HS-5 (cell line): Measurements from ENCODE around the gene CAPG.
A peak's percentile ranks its signal among the peaks of the same experiment; 100 is the strongest.

Experiments used
- DNase-seq: peaks from one replicate; pipeline ENCODE4 v3.0.0-alpha.2; 2012; ENCODE audit warnings: low read depth

Gene CAPG

DNA sequence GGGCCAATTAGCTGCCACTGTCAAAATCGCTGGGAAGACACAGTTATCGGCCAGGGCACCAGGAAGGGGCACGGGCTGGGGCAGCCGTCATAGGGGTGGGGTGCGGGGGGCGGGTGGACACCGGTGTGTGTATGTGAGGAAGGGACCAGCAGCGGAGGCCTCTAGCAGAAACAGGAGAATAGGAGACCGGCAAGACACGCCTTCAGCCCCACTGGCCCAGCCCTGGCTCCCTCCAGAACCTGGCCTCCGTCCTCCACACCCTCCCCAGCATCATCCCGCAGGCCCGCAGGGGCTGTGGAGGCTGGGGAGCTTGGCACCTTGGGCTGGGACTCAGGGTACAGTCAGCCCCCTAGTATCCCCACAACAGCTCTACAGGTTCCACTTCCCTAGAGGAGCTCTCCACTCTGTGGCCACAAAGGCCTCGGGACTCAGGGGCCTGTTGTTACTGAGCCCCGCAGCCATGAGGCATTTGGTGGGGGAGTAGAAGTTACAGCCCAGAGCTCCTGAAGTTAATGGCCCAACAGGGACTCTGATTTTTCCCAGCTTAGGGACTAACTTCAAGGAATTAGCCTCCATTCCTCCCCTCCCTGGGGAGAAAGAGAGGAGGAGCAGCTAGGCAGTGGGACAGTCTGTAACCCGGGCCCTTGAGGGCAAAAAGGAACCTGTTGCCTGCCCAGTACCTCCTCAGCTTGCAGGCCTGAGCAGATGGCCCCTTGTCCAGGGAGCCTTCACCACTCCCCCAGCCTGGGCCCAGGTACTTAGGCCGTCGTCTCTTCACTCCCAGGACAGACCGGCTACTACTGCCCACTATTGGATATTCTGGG lies 28.2 kb upstream of the CAPG start:
- no peak for DNase-seq

DNA sequence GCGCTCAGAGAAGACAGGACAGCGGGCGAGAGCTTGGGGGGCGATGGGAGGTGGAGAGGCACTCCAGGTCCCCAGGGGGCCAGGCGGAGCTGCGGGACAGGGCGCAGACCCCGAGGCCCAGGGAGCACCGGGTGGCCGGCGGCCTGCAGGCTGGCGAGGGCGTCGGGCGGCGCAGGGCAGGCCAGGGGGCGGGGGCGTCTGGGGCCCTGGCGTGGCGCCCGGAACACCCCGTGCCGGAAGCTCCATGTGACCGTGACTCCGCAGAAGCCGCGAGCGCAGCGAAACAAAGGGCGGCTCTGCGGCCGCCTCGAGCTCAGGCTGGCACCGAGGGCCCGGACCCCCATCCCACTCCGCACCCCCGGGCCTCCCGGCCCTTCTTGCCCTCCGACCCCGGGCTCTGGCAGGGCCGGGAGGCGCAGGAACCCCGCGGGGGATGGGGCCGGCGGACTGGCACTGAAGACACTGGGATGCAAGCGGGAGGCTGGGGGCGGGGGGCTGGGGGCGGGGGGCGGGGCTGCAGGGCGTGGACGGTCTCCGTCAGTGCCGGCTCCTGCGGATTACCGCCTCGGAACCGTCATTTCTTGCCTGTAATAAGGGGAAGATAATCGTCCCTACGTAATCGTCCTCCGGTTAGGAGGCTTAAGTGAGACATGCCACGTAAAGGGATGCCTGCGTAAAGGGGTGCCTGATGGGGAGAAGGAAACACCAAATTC lies 27.5 kb upstream of the CAPG start:
- no peak for DNase-seq

DNA sequence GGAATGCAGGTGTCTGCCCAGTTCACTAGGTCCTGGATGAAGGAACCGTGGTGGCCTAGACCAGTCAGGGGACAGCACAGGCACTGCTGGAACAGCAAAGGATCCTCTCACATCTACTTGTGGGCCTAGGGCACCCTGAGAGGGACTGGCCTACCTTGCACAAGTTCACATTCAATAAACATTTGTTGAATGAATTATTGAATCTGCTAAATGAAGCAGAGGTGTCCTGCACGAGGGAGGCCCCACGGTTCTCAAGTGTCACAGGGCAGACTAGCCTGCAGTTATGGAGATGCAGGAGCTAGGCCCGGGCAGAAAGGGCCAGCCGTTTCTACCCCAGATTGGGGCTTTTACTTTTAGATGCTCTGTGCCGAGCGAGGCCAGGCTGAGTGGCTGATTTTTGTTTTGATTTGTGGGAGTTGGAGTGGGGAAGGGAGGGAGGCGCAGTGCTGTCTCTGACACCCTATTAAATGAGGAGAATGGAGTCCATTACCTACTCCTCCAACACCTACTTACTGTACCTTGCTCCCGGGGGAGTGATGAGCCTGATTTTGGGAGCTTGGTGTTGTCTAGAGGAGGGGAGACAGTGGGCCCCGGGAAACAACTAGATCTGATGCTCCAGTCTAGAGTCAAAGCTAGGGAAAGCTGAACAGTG lies 26.8 kb upstream of the CAPG start:
- no peak for DNase-seq

DNA sequence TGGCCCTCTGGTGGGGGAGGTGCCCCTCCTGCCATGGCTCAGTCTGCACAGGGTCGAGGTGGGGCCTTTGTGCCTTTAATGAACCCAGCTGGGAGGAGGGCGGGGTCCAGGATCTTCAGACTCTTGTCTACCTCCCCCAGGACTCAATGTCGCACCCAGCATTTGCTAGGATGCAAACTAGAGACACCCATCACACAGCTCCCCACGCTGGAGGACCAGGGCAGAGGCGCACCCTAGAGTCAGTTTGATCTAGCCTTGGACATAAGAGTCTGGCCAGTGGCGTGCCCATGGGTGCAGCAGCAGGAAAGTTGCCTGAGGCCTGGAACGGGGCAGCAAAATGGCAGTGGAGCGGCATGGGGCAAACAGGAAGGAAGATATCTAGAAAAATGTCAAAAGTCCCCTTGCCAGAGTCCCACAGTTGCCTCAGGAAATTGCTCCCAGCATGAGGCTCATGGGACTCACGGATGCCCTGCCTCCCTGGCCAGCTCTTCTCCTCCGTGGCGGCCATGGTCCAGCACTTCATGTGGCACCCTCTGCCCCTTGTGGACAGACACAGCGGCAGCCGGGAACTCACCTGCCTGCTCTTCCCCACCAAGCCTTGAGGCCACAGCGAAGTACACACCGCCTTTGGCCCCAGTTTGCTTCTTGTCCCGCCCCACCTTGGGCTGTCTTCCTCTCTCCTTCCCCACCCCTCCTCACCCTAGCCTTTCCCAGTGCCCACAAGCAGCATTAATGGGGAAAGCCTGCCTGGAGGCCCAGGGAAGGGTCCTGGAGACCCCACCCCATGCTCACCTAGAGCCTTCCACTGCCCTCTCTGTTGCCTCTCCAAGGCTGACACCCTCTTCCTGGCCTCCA lies 26.0 kb upstream of the CAPG start:
- no peak for DNase-seq

DNA sequence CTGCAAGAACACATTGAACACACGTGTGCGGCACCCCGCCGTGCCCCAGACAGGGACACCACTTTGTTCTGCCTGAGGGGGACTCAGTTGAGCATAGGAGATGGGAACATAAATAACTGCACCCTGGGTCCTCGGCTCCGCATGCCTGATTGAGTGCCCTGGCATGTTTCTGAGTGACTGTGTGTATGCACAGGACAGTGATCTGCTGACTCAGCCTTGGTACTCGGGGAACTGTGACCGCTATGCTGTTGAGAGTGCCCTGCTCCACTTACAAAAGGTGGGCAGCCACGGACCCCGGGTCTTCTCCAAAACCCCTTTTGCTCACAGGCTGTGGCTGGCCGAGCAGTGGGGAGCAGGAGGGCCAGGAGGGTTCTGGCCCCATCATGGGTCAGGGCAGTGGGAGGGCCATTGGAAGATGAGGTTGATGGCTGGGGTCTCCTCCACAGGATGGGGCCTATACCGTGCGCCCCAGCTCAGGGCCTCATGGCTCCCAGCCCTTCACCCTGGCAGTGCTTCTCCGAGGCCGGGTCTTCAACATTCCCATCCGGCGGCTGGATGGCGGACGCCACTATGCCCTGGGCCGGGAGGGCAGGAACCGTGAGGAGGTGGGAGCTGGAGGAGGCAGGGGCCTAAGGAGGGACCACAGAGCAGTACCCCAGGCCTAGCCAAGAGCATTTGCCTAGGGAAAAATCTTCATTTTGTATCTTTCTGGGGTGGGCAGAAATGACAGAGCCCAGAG lies 25.2 kb upstream of the CAPG start:
- DNase-seq: no peak

DNA sequence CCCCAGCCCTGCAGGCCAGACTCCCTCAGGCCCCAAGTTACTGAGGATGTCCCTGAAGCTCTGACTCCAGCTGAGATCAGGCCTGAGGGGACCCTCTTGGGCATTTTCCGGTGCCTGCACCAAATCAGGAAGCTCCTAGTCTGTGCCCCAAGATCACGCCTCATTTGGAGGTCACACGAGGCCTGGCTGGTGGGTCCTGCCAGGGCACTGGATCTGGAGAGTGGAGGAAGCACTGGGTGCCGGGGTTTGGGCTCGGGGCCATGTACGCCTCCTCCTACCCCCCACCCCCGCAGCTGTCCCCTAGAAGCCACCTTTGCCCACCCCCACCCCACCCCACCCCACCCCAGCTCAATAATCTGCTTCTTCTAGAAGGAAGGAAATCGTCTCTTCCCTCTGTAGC lies 24.5 kb upstream of the CAPG start:
- no peak for DNase-seq

DNA sequence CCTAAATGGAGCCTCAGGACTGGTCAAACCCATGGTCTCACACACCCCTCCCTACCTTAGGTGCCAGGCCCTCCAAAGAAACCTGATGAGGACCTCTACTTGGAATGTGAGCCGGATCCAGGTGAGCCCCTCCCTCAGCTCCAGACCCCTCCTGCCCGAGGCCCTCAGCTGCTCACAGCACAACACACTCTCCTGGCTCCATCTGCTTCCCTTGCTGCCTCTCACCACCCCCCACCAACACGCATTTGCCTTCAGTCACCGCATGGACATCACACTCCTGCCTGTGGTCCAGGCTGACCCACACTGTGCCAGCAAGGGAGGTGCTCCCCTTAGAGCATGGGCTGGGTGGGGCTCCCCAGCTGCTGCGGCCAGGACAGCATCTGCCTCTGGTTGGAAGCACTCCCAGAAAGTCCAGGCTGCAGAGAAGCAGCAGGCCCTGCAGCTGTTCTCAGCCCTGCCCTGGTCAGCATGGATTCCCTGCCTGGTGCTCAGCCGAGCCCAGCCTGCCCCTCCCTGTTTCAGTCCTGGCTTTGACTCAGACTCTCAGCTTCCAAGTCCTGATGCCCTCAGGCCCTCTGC lies 23.4 kb upstream of the CAPG start:
- peak; percentile 59 for DNase-seq

DNA sequence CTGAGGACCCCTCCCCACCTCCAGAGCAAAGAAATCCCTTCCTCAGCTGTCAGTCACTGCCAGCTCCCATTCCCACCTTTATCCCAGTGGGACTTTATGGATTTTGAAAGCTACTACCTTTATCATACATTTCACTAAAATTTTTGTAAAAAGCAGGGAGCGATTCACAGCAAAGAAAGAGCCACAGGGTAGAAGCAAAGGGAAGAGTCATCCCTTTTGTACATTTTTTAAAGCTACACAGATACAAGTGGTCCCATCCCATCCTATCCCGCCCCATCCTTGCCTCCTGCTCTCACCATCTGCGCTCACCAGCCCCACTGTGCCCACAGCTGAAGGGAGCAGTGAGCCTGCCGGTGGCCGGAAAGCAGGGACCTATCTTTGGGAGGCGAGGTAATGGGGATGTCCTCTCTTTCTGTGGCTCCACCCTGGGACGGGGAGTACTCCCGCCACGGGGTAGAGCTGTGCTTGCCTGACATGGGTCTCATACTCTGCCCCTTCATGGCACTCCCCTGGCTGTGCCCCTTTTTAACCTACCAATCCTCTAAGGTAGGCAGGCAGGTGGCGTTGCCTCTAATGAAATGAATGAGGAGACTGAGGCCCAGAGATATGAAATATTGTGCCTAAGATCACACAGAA lies 21.5 kb upstream of the CAPG start:
- DNase-seq: no peak

DNA sequence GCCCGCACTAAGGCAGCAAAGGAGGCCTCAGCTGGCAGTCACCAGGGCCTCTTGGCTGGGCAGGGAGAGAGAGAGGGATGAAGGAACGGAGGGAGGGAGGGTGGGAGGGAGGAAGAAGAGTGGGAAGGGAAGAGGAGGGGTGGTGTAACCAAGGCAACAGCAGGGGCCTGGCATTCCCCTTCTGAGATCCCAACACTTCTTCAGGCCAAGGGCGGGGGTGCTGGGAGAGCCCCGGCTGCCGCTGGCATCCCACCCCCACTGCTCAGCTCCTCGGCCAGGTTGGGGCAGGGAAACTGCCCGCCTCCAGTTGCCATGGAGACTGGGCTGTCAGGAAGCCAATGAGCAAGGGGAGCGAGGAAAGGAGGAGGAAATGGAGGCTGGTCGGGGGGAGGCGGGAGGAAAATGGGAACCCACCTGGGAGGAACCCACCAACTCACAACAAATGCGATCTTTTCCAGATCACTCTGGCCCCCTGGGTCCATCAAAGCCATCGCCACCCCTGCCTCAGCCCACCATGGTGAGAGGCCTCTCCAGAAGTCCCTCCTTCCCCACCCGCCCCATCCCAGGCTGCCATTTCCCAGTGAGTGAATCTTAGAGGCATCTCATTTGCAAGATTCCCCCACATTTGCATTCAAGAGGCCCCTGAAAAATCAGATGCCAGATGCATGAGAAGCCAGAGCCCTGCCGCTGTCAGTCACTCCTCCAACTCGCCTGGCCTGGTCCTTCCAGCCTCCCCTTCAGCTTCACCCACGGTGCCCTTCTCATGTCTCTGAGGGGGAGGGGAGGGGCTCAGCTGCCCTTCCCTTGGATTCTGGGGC lies 20.8 kb upstream of the CAPG start:
- DNase-seq: no peak

DNA sequence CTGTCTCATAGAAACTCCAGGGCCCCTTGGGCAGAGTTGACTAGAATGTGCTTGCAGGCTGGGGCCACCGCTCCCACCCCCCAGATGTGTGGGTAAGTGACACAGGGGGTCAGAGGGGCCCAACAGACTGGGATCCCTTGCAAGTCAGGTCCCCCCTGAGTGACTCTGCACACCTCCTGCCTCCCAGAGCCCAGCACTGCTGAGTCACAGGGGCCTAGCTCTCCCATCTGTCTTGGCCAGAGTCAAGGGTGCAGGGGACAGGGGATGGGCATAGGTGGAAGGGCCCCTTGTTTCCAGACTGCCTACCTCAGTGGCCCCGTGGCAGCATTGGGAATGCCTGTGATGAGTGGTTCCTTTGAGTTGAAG lies 19.7 kb upstream of the CAPG start:
- DNase-seq: no peak

DNA sequence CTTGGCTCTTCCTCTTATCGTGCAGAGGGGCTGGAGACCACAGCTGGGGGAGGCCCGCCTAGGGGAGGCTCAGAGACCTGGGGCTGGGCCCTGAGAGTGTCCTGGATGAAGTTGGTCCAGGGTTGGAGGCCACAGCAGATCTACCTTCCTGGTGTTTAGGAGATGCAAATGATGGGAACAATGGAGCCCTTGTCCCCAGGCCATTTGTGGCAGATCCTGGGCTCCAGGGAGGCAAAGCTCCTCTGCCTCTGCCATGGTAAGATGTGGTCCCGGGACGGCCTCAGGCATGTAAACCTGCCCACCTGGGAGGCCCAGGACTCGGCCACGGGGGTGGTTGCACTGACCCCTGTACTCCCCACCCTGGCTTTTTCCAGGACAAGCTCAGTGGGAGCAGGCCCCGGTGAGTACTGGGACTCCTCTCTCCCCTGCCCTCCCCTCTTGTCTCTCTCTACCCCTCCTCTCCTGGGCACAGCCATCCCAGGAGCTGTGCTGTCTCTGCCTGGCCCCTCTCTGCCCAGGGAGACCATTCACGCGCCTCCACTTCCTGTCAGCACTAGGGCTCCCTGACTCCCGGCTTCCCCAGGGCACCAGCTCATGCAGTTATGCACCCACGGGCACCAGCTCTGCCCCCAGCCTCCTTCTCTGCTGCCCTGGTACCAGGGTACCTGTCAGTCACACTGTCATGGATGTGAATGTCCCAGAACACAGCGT lies 19.2 kb upstream of the CAPG start:
- no peak for DNase-seq

DNA sequence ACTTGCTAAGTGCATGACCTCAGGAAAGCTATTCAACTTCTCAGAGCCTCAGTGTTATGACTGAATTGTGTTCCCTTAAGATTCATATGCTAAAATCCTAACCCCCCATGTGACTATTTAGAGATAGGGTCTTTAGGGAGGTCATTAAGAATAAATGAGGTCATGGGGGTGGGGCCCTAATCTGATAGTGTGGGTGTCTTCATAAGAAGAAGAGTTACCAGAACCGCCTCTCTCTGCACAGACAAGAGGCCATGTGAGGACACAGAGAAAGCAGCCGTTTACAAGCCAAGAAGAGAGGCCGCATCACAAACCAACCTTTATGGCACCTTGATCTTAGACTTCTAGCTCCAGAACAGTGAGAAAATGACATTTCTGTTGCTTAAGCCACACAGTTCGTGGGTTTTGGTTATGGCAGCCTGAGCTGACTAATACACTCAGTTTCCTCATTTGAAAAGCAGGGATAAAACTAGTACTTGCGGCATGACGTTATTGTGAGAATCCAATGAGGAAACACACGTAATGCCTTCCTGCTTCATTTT lies 18.2 kb upstream of the CAPG start:
- DNase-seq: no peak

DNA sequence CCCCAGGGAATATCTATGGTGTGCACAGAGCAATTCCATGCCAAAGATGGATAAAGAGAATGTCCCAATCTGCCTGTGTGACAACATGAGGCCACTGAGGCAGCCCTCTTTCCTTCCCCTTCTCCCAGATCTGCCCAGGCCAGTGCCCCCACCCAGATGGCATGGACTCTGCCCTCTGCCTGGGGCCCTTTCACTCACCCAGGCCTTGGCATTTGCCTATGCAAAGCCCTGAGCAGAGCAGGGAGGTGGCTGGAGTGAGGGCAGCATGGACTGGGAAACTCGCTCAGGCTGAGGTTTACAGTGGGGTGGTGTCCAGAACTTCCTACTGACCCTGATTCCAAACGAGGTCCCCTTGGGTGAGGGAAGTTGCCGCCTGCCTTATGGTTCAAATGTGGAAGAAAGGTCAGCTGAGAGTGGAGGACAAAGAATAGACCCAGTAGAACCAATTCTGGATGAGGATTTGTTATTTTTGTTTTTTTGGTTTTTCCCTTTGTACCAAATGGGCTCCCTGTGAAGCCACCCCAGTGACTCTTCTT lies 17.2 kb upstream of the CAPG start:
- no peak for DNase-seq

DNA sequence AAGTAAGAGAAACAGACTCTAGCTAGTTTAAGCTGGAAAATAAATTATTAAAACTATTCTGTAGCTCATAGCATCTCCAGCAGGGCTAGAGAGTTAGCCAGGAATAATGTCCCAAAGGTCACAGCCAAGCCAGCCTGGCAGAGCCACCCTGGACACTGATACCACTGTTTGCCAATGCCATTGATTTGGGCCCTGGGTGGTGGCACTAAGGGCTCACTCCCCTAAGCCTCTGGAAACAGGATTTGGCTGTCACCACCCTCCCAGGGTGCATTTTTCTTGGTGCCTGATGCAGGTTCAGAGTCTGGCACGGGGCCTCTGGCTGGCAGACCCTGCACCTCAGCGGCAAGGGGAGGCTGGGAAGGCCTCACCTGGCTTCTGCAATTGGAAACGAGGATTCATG lies 15.4 kb upstream of the CAPG start:
- no peak for DNase-seq

DNA sequence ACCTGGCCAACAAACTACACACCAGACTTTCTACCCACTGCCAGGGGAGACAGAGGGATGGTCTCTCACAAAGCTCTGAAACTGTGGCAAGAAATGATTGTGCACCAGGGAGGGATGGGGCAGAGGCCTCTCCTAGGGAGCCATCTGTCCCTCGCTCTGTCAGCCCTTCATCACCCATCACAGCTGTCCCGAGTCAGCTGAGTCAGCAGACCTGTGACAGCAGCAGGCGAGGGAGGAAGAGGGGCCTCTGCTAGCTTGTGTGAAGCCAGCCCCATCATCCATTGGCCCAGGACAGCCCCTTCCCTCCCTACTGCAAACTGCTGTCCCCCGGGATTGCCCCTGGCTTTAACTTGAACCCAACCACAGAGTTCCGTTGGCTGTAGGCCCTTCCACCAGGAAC lies 13.4 kb upstream of the CAPG start:
- DNase-seq: no peak

DNA sequence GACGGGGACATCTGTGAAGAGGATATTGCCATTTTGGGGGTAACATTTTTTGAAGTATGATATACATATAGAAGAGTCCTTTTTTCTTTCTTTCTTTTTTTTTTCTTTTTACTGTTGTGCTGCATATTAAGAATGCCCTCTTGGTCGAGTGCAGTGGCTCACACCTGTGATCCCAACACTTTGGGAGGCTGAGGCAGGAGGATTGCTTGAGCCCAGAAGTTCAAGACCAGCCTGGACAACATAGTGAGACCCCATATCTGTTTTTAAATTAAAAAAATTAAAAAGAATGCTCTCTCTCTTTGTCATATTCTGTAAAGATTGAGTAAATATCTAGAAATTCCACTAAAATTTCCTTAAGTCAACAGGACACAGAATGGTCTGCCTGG lies 11.9 kb upstream of the CAPG start:
- no peak for DNase-seq

DNA sequence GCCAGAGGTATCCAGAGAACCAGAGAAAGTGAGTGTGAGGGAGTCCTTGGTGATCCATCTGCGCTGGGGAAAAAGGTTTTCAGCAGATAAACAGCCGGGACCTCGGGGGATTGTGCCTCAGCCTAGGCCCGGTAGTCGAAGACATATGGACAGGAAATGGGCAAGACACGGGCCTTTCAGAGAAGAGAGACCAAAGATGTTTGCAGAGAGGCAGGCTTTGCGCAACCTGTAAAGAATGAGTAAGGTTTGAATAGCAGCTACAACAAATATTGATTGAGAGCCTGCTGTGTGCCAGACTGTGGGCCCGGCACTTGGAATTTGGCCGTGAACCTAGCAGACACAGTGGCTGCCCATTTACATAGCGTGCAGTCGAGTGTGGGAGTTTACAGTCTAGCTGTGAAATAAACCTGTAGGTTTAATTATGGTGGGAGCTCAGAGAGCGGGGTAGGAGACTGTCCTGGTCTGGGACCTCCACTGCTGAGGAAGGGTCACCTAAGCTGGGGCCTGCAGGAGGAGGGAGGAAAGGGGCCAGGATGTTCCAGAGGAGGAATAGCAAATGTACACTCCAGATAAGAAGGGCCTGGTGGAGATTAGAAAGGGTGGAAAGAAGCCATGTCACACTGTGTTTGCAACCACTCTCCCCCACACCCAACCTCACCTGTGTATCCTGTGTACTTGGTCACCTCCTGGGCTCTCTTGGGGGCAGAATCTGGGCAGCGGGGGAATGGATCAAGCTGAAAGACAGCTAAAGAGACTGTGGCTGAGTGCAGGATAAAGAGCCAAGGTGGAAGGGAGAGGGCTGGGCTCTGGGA lies 11.3 kb upstream of the CAPG start:
- no peak for DNase-seq
